Measurements from ENCODE around the gene DNAL4. TPM values are rescaled to one million over a fixed set of nuclear protein-coding genes. Genes with fewer than 3 reads are reported as not detected.

The DNAL4 gene
- total RNA-seq, 1 donor from 2014 or later, result 19.4 TPM

DNA sequence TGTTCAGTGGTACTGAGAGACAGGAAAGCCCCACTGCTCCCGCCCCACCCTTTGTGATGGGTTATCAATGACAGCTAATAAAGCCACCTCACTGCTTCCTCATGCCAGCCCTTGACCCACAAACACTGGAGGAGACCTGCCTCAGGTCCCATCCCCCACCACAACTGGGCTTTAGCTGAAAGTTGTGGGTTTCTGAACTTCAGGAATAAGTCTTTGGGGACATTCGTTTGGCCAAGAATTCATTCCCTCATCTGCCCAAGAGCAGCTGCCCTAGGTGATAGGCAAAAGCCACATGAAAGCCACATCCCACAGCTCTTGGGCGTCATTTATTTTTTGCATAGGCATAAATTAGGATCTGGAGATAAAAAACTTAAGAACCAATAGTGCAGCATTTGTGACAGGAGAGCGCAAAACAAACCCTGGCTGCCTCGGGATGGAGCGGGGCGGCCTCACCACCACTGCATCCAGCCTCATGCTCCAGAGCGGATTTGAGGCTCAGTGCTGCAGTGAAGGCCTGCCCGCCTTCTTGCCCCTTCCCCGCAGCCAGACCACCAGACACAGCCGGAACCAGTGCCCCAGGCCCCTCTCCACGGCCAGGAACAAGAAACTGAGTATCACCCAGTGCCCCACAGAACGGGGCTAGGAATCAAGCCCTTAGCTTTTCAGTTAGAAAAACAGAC, 59.4 kb downstream of the DNAL4 start:
- Mint-ChIP-seq H3K27me3 (ENCODE audit: unreplicated experiment) (peaks cover 10% of the 10 kb centered on the region), H3K27ac (ENCODE audit: unreplicated experiment) (peak overlapping the region; percentile 48), H3K4me1 (ENCODE audit: low read depth, unreplicated experiment) (peaks cover 20% of the 10 kb centered on the region), H3K9me3 (ENCODE audit: unreplicated experiment) (peaks cover 14% of the 10 kb centered on the region), H3K36me3 (ENCODE audit: unreplicated experiment) (no peaks in the 10 kb centered on the region), H3K4me3 (ENCODE audit: unreplicated experiment) (no peak overlapping the region)
- TF ChIP-seq, protein P1, sequence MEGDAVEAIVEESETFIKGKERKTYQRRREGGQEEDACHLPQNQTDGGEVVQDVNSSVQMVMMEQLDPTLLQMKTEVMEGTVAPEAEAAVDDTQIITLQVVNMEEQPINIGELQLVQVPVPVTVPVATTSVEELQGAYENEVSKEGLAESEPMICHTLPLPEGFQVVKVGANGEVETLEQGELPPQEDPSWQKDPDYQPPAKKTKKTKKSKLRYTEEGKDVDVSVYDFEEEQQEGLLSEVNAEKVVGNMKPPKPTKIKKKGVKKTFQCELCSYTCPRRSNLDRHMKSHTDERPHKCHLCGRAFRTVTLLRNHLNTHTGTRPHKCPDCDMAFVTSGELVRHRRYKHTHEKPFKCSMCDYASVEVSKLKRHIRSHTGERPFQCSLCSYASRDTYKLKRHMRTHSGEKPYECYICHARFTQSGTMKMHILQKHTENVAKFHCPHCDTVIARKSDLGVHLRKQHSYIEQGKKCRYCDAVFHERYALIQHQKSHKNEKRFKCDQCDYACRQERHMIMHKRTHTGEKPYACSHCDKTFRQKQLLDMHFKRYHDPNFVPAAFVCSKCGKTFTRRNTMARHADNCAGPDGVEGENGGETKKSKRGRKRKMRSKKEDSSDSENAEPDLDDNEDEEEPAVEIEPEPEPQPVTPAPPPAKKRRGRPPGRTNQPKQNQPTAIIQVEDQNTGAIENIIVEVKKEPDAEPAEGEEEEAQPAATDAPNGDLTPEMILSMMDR (IDR thresholded peaks at IDR 0.05; ENCODE audit: partially characterized antibody, unreplicated experiment), result no peak
- DNase-seq, result no peak

DNA sequence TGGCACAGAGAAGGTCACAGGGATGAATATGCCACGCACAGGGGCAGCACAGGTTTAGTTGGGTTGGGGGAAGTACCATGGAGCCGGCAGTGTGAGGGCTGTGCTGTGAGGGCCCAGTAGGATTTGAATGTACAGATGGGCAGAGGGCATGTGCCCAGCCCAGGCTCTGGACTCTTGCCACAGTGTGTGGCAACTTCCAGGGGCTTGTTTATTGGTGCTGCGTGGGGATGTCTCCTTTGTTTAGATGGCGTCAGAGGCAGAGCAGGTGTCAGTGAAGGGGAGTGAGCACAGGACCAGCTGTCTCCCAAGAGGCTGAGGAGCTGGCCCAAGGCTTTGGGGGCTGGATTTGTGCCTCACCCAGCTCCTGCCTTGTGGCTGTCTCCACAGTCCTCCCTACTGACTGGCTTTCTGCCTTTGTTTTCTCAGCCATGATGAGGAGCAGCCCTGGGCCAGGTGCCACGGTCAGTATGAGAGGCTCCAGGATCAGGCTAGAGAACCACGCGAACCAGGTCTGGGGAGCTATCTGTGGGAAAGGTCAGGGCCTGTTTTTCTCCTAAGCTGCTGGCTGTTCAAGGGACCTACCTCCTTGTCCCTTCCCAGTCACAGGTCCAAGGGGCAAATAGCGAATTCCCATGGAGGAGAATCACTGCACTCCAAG, 60.1 kb downstream of the DNAL4 start:
- peaks cover 14% of the 10 kb centered on the region for H3K9me3 Mint-ChIP-seq (ENCODE audit: unreplicated experiment)
- H3K27ac Mint-ChIP-seq (ENCODE audit: unreplicated experiment), result peak overlapping the region; percentile 83
- H3K4me3 Mint-ChIP-seq (ENCODE audit: unreplicated experiment), result no peak overlapping the region
- H3K27me3 Mint-ChIP-seq (ENCODE audit: unreplicated experiment), result peaks cover 10% of the 10 kb centered on the region
- DNase-seq, result no peak
- H3K36me3 Mint-ChIP-seq (ENCODE audit: unreplicated experiment), result no peaks in the 10 kb centered on the region
- TF ChIP-seq, protein P1 (IDR thresholded peaks at IDR 0.05; ENCODE audit: partially characterized antibody, unreplicated experiment), result no peak
- H3K4me1 Mint-ChIP-seq (ENCODE audit: low read depth, unreplicated experiment), result peaks cover 20% of the 10 kb centered on the region

DNA sequence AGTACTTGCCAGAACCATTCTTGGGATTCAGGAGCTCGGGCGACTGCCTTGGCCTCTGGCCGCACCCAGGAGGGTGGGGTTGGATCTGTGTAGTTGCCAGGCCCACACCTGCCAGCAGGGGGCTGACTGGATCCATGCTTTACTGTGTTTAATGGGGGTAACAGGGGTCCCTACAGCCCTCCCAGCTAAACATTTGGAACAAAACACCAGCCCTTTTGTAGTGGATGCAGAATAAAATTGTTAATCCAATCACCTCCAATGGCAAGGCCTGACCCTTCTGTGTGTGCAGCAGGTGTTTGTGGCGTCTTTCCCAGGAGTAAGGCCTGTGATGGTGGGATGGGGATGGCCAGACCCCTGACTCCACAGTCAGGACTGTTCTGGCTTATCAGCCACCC, 60.6 kb downstream of the DNAL4 start:
- peaks cover 10% of the 10 kb centered on the region for H3K27me3 Mint-ChIP-seq (ENCODE audit: unreplicated experiment)
- peak overlapping the region; percentile 83 for H3K27ac Mint-ChIP-seq (ENCODE audit: unreplicated experiment)
- H3K4me3 Mint-ChIP-seq (ENCODE audit: unreplicated experiment), result peak overlapping the region; percentile 52
- TF ChIP-seq, protein P1 (IDR thresholded peaks at IDR 0.05; ENCODE audit: partially characterized antibody, unreplicated experiment), result peak; percentile 87
- DNase-seq, result peak; percentile 82
- H3K9me3 Mint-ChIP-seq (ENCODE audit: unreplicated experiment), result peaks cover 14% of the 10 kb centered on the region
- H3K4me1 Mint-ChIP-seq (ENCODE audit: low read depth, unreplicated experiment), result peaks cover 20% of the 10 kb centered on the region
- H3K36me3 Mint-ChIP-seq (ENCODE audit: unreplicated experiment), result no peaks in the 10 kb centered on the region

DNA sequence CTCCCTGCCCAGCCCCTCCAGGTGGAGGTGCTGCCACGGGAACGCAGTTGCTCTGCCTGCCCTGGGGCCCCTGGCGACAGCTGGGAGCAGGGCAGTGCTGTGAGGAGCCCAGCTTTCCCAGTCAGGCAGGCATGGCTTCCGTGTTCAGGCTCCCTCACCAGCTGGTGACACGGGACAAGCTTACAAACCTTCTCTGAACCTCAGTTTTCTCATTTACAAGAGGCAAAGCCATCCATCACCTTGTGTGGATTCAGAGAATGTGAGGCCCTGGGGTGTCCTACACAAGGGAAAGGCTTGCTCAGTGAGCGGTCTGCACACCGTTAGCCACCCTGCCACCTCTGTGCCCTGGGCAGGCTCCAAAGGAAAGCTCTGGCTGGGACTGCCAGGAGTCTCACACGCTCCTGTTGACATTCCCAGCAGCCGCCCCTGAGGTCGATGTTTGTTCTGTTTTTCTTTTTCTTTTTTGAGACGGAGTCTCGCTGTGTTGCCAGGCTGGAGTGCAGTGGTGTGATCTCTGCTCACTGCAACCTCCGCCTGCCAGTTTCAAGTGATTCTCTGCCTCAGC, 61.6 kb downstream of the DNAL4 start:
- H3K4me1 Mint-ChIP-seq (ENCODE audit: low read depth, unreplicated experiment), result peaks cover 20% of the 10 kb centered on the region
- no peak overlapping the region for H3K27ac Mint-ChIP-seq (ENCODE audit: unreplicated experiment)
- TF ChIP-seq, protein P1 (IDR thresholded peaks at IDR 0.05; ENCODE audit: partially characterized antibody, unreplicated experiment), result no peak
- peaks cover 14% of the 10 kb centered on the region for H3K9me3 Mint-ChIP-seq (ENCODE audit: unreplicated experiment)
- no peaks in the 10 kb centered on the region for H3K36me3 Mint-ChIP-seq (ENCODE audit: unreplicated experiment)
- peaks cover 4% of the 10 kb centered on the region for H3K27me3 Mint-ChIP-seq (ENCODE audit: unreplicated experiment)
- DNase-seq, result no peak
- no peak overlapping the region for H3K4me3 Mint-ChIP-seq (ENCODE audit: unreplicated experiment)

DNA sequence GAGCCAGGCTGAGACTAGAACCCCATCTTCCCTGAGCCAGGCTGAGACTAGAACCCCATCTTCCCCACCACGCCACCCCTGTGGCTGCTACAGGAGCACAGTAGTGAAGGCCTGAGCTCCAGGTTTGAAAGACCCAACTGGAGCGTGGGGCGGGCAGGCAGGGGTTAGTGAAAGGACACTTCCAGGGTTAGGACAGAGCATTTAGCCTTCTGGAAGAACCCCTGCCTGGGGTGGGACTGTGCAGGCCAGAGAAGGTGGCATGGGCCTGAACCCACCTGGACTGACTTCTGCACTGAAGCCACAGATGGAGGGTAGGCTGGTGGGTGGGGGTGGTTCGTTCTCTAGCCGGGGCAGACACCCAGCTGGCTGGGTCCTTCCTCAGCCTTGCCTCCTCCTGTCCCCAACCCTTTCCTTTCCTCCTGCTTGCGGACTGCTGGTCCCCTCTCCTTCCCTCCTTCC, 62.2 kb downstream of the DNAL4 start:
- Mint-ChIP-seq H3K27ac (ENCODE audit: unreplicated experiment) (no peak overlapping the region), H3K27me3 (ENCODE audit: unreplicated experiment) (no peaks in the 10 kb centered on the region), H3K4me3 (ENCODE audit: unreplicated experiment) (no peak overlapping the region), H3K9me3 (ENCODE audit: unreplicated experiment) (peaks cover 14% of the 10 kb centered on the region), H3K4me1 (ENCODE audit: low read depth, unreplicated experiment) (peaks cover 20% of the 10 kb centered on the region), H3K36me3 (ENCODE audit: unreplicated experiment) (no peaks in the 10 kb centered on the region)
- DNase-seq, result no peak
- TF ChIP-seq, protein P1 (IDR thresholded peaks at IDR 0.05; ENCODE audit: partially characterized antibody, unreplicated experiment), result no peak

Measured in glutamatergic neuron (in vitro differentiated cells).